A673 (cell line): ENCODE data around the gene FNBP1.

Experiments used
- CTCF ChIP-seq: fragments of 300-800, 200-600 bp; sonication (generic); conservative IDR thresholded peaks from 2 replicates; pipeline ENCODE4 v1.5.1; 2017; ENCODE audit warnings: low read depth, mild to moderate bottlenecking, antibody characterized with exemption, low read length, moderate library complexity, mixed read lengths
- EZH2 ChIP-seq: fragments of 200-600 bp; sonication (generic); IDR thresholded peaks from 2 replicates; pipeline ENCODE4 v1.6.1; 2017; ENCODE audit warnings: borderline replicate concordance, low read depth, mild to moderate bottlenecking, mixed read lengths, antibody characterized with exemption, low read length; ENCODE audit not compliant: poor library complexity, severe bottlenecking

DNA sequence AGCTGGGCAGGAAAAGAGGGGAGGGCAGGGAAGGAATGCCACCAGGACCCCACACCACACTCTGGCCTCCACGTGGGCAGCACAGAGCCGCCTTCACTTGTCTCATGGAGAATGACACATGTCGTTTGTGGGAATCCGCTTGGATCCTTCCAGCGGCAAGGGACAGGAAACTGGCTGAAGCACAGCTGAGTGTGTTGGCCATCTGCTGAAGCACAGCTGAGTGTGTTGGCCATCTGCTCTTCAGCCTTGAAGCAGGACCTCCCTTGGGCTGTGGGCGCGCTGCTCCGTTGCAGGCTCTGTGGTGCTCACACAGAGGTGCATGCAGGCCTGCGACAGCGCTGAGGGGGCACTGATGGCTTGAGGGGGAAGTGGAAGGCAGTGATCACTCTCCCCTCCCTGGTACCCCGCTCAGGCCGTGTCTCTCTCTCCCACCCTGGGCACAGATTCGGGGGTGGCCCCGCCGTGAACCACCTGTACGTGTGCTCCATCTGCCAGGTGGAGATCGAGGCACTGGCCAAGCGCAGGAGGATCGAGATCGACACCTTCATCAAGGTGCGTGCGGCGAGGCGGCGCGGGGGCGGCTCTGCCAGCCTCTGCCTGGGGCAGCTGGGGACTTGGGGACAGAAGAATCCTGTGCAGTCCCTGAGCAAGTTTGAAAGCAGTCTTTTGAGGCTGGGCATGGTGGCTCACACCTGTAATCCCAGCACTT is 167.1 kb downstream of the FNBP1 start:
- no peak for TF ChIP-seq CTCF
- no peak for TF ChIP-seq EZH2
